HEK293 (cell line): ENCODE measurements around the gene CST9.

Experiments
- CTCF ChIA-PET: fragments of 350-600 bp; formaldehyde crosslinking; extraction: SDS; loops from one replicate; lab custom pipeline; 2021; ENCODE audit warnings: antibody characterized with exemption; lab: Yijun Ruan, JAX
- POLR2A ChIA-PET: fragments of 300-600 bp; formaldehyde crosslinking; extraction: SDS; loops from one replicate; lab custom pipeline; 2020; ENCODE audit warnings: antibody characterized with exemption, inconsistent platforms; lab: Yijun Ruan, JAX
- H3K27ac ChIP-seq: fragments of 200-500 bp; sonication (Bioruptor generic); 2 replicates; pipeline ENCODE4 v1.5.1; 2014; ENCODE audit warnings: low read depth, low read length, control low read depth, inconsistent platforms; ENCODE audit errors: extremely low read depth
- H3K36me3 ChIP-seq, 2 experiments: fragments of 200-500 bp in 1 of 2; sonication (Bioruptor generic) in 1 of 2; 1 replicate in 1 of 2; 2 replicates in 1 of 2; pipeline ENCODE4 v1.5.1; 2014 to 2017; ENCODE audit warnings: inconsistent platforms in 2 of 2, low read length in 2 of 2; ENCODE audit not compliant: control insufficient read depth in 2 of 2, insufficient read depth in 1 of 2
- H3K4me1 ChIP-seq: fragments of 200-500 bp; sonication (Bioruptor generic); 2 replicates; pipeline ENCODE4 v1.5.1; 2014; ENCODE audit warnings: mild to moderate bottlenecking, low read length, inconsistent platforms; ENCODE audit not compliant: control insufficient read depth, insufficient read depth
- H3K4me3 ChIP-seq: 2 replicates; pipeline ENCODE4 v1.5.1; 2011; ENCODE audit warnings: low read depth, mild to moderate bottlenecking, control low read depth, low read length, moderate library complexity
- H3K9me3 ChIP-seq: fragments of 200-500 bp; sonication (Bioruptor generic); 2 replicates; pipeline ENCODE4 v1.5.1; 2014; ENCODE audit warnings: low read depth, low read length, inconsistent platforms; ENCODE audit not compliant: control insufficient read depth, insufficient read depth
- EGR2 ChIP-seq: fragments of 450-650 bp; formaldehyde crosslinking; IDR thresholded peaks from 2 replicates; pipeline ENCODE4 v1.5.1; 2016; ENCODE audit warnings: low read depth, missing biosample characterization, missing genetic modification characterization
- GLI4 ChIP-seq: fragments of 450-650 bp; formaldehyde crosslinking; IDR thresholded peaks from 2 replicates; pipeline ENCODE4 v1.5.1; 2016; ENCODE audit warnings: missing biosample characterization, missing genetic modification characterization
- KLF9 ChIP-seq: fragments of 450-650 bp; formaldehyde crosslinking; IDR thresholded peaks from 2 replicates; pipeline ENCODE4 v1.5.1; 2016; ENCODE audit warnings: missing biosample characterization, missing genetic modification characterization, low read depth
- ZBTB21 ChIP-seq: fragments of 450-650 bp; formaldehyde crosslinking; IDR thresholded peaks from 2 replicates; pipeline ENCODE4 v1.5.1; 2017; ENCODE audit warnings: missing biosample characterization, missing genetic modification characterization
- ZFHX2 ChIP-seq: fragments of 450-650 bp; formaldehyde crosslinking; conservative IDR thresholded peaks from 2 replicates; pipeline ENCODE4 v1.5.1; 2016; ENCODE audit warnings: missing biosample characterization, missing genetic modification characterization
- ZNF121 ChIP-seq: fragments of 450-650 bp; formaldehyde crosslinking; IDR thresholded peaks from 2 replicates; pipeline ENCODE4 v1.5.1; 2016; ENCODE audit warnings: missing biosample characterization, missing genetic modification characterization
- ZNF473 ChIP-seq: fragments of 450-650 bp; formaldehyde crosslinking; IDR thresholded peaks from 2 replicates; pipeline ENCODE4 v1.5.1; 2017; ENCODE audit warnings: missing biosample characterization, missing genetic modification characterization
- ZNF521 ChIP-seq: fragments of 450-650 bp; formaldehyde crosslinking; IDR thresholded peaks from 2 replicates; pipeline ENCODE4 v1.5.1; 2017; ENCODE audit warnings: missing biosample characterization, mild to moderate bottlenecking, missing genetic modification characterization
- ZNF571 ChIP-seq: fragments of 450-650 bp; formaldehyde crosslinking; IDR thresholded peaks from 2 replicates; pipeline ENCODE4 v1.5.0; 2017; ENCODE audit warnings: missing biosample characterization, missing genetic modification characterization
- ZNF658 ChIP-seq: fragments of 450-650 bp; formaldehyde crosslinking; IDR thresholded peaks from 2 replicates; pipeline ENCODE4; 2016; ENCODE audit warnings: missing biosample characterization, missing genetic modification characterization
- ZNF777 ChIP-seq: fragments of 450-650 bp; formaldehyde crosslinking; IDR thresholded peaks from 2 replicates; pipeline ENCODE4 v1.5.1; 2017; ENCODE audit warnings: missing biosample characterization, missing genetic modification characterization, borderline replicate concordance
- TF ChIP-seq, protein P1 (sequence below): fragments of 450-650 bp; formaldehyde crosslinking; IDR thresholded peaks from 2 replicates; pipeline ENCODE4 v1.5.1; 2017; ENCODE audit warnings: missing biosample characterization, missing genetic modification characterization
- TF ChIP-seq, protein P2 (sequence below): fragments of 450-650 bp; formaldehyde crosslinking; IDR thresholded peaks from 2 replicates; pipeline ENCODE4 v1.5.1; 2016; ENCODE audit warnings: missing biosample characterization, missing genetic modification characterization

Gene CST9

DNA sequence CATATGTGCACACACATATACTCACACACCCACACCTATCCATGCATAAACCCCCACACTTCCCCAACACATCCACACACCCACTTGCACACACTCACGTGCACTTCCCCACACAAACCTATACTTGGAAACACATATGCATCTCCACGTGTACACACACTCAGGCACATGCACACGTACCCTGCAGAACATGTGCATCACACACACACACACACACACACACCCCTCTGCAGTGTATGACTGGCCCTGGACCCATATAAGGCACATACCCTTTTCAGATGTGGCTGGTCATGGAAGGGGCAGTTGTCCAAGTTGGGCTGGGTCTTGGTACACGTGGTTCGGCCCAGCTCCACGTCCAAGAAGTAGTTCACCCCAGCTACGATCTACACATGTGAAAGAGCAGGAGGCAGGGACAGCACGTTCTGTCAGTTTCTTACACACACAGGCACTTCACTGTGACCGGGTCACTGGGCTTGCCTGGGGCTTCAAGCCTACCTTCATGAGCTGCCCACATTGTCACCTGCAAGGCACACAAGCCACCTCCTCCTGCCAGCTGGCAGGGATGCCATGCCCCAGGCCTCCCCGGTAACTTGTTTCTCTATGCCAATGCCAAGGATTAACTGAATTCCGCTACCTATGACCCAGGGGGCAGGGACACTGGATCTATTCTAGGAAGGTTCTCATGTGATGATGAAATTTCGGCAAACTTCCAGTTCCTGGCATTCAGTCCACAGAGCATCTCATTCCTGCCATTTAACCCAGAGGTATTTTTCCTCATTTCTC is 29.5 kb upstream of the CST9 start:
- ChIA-PET POLR2A (no interaction called here), CTCF (interaction anchor here (0.5 kb wide), 1 partner anchor 1387 kb away, joined by 3 read pairs; no protein-coding TSS in a partner anchor)
- Histone ChIP-seq H3K36me3 (peaks cover 0 to 37% of the 10 kb centered on the region in 2 experiments; a peak in 1 of 3 replicates), H3K27ac (no peak overlapping the region), H3K4me1 (peaks cover 2% of the 10 kb centered on the region; the same call in 1 of the 2 replicates), H3K9me3 (no peaks in the 10 kb centered on the region), H3K4me3 (no peak overlapping the region)
- peak; percentile 74 for TF ChIP-seq EGR2 (tag by site-specific recombination)
- no peak for TF ChIP-seq GLI4 (tag by site-specific recombination)
- TF ChIP-seq, protein P1, sequence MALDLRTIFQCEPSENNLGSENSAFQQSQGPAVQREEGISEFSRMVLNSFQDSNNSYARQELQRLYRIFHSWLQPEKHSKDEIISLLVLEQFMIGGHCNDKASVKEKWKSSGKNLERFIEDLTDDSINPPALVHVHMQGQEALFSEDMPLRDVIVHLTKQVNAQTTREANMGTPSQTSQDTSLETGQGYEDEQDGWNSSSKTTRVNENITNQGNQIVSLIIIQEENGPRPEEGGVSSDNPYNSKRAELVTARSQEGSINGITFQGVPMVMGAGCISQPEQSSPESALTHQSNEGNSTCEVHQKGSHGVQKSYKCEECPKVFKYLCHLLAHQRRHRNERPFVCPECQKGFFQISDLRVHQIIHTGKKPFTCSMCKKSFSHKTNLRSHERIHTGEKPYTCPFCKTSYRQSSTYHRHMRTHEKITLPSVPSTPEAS: 0 out of 2 replicates have a peak, but pooled peaks have one; percentile 14
- no peak for TF ChIP-seq ZNF777 (tag by site-specific recombination)
- TF ChIP-seq ZFHX2: peak; percentile 75
- TF ChIP-seq ZNF121 (tag by site-specific recombination): no peak

DNA sequence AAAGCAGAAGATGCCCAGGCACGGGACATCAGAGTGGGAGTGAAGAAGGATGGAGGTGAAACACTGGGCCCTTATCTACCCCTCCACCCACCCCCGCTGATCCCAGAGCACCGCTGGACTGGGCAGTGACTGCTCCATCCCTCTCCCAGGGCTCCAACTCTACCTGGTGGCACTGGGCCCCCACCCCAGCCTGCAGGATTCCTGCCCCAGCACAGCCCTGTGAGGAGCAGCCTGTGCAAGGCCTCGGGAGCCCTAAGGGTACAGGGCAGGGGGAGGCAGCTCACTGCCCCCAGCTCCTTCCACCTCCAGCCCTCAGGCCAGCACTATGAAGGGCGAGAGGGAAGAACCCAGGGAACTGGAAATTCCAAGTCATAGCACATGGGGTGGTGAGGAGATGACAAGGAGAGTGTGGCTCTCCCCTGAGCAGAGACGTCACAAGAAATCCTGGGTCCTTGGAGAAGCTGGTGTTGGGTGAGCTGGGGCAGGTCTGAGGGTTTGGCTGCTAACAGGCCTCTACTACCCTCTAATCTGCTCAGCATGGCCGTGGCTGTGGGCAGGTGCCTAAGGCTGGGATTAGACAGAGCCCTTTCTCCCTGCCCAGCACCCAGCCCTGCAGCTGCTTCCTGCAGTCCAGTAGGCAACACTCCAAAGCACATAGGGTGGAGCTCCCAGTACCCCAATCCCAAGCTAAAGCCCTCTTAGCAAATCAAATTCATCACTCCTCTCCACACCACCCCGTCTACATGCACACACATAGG is 28.5 kb upstream of the CST9 start:
- CTCF ChIA-PET: no interaction called here
- Histone ChIP-seq H3K36me3 (peaks cover 0 to 37% of the 10 kb centered on the region in 2 experiments; a peak in 1 of 3 replicates), H3K4me3 (no peak overlapping the region), H3K27ac (no peak overlapping the region), H3K4me1 (peaks cover 2% of the 10 kb centered on the region; the same call in 1 of the 2 replicates), H3K9me3 (no peaks in the 10 kb centered on the region)
- POLR2A ChIA-PET: no interaction called here
- no peak for TF ChIP-seq ZNF571 (tag by site-specific recombination)
- TF ChIP-seq ZNF658: no peak
- TF ChIP-seq KLF9 (tag by site-specific recombination): no peak
- TF ChIP-seq ZBTB21 (tag by site-specific recombination): no peak
- TF ChIP-seq ZNF521 (tag by site-specific recombination): no peak

DNA sequence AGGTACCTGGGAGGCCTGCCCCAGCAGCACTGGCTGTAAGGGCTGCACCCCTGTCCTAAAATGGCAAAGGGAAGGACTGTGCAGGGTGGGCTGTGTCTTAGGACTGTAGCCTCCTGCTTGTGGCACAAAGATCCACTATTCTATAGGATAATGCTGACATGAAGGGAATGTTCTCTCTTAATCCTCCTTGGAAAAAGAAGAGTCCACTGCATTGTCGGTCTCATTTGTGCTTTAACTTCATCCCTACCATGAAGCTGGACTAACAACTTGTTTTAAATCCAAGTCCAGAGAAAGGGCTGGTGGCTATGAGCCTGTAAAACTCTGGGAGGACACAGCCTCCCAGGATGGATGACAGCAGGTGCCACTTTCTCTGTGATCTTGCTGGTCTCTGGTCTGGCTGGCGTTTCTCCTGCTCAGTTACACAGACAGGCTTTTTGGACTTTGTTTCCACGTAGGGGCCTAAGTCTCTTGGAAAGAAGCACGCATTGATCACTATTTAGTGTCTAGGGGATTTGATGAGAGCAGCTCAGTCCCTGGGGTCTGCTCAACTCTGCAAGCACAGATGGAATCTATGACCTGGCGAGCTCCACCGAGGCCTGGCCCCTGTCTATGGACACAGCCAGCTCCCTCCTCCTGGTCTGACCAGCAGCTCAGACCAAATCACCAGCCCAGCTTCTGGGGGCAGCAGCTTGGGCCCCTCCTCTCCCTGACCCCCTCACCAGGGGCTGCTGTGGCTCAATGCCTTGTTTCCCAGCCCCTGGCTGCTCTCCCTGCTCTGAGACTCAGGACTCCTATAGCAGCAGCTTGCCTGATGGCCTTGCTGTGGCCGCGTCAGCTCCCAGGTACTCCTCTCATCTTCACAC is 27.2 kb upstream of the CST9 start:
- ChIA-PET POLR2A (no interaction called here), CTCF (no interaction called here)
- Histone ChIP-seq H3K27ac (no peak overlapping the region), H3K4me1 (peaks cover 2% of the 10 kb centered on the region; the same call in 1 of the 2 replicates), H3K36me3 (peaks cover 0 to 37% of the 10 kb centered on the region in 2 experiments; a peak in 1 of 3 replicates), H3K9me3 (no peaks in the 10 kb centered on the region), H3K4me3 (no peak overlapping the region)
- TF ChIP-seq, protein P2, sequence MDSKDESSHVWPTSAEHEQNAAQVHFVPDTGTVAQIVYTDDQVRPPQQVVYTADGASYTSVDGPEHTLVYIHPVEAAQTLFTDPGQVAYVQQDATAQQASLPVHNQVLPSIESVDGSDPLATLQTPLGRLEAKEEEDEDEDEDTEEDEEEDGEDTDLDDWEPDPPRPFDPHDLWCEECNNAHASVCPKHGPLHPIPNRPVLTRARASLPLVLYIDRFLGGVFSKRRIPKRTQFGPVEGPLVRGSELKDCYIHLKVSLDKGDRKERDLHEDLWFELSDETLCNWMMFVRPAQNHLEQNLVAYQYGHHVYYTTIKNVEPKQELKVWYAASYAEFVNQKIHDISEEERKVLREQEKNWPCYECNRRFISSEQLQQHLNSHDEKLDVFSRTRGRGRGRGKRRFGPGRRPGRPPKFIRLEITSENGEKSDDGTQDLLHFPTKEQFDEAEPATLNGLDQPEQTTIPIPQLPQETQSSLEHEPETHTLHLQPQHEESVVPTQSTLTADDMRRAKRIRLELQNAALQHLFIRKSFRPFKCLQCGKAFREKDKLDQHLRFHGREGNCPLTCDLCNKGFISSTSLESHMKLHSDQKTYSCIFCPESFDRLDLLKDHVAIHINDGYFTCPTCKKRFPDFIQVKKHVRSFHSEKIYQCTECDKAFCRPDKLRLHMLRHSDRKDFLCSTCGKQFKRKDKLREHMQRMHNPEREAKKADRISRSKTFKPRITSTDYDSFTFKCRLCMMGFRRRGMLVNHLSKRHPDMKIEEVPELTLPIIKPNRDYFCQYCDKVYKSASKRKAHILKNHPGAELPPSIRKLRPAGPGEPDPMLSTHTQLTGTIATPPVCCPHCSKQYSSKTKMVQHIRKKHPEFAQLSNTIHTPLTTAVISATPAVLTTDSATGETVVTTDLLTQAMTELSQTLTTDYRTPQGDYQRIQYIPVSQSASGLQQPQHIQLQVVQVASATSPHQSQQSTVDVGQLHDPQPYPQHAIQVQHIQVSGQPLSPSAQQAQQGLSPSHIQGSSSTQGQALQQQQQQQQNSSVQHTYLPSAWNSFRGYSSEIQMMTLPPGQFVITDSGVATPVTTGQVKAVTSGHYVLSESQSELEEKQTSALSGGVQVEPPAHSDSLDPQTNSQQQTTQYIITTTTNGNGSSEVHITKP (tag by site-specific recombination): no peak
- TF ChIP-seq ZNF473 (tag by site-specific recombination): no peak
